ENCODE data around the gene SEC63.
"Not testable (repeated sequence)": the region's sequence is repeated elsewhere in the genome, so short reads cannot be mapped to it uniquely, and the experiment has no call there.

SEC63 gene

DNA sequence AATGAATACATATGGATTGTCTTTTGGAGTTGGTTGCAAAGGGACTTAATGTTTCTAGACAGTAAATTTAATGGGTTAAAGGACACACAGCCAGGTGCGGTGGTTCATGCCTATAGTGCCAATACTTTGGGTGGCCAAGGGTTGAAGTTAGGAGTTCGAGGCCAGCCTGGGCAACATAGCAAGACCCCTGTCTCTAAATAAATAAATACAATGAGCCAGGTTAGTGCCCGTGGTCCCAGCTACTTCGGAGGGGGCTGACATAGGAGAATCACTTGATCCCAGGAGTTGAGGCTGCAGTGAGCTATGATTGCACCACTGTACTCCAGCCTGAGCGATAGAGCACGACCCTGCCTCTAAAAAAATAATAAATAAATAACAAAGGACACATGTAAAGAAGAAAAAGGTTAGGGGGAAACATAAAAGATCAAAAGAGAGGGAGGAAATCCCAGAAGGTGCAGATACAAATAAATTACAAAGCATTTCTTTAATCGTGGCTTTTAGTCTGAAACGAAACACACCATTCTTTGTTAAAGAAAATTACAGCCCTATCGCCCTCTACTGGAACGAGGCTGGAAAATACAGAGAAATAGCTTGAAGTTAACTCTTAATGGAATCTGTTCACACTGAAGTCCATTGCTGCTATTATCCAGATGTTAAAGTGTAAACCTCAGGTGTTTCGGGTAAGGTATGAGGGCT, 91.3 kb downstream of the SEC63 start:
- Histone ChIP-seq H3K27me3 (ENCODE audit: control insufficient read depth, insufficient read depth, low read length) (no peaks in the 10 kb centered on the region), H3K4me1 (ENCODE audit: control insufficient read depth, insufficient read depth, low read length) (no peaks in the 10 kb centered on the region), H3K9ac (ENCODE audit: low read length) (no peak overlapping the region), H3K4me3 (ENCODE audit: low read length) (no peak overlapping the region), H3K27ac (ENCODE audit: low read depth, low read length) (no peak overlapping the region), H3K36me3 (ENCODE audit: control insufficient read depth, insufficient read depth, low read length) (peaks cover 3% of the 10 kb centered on the region)

DNA sequence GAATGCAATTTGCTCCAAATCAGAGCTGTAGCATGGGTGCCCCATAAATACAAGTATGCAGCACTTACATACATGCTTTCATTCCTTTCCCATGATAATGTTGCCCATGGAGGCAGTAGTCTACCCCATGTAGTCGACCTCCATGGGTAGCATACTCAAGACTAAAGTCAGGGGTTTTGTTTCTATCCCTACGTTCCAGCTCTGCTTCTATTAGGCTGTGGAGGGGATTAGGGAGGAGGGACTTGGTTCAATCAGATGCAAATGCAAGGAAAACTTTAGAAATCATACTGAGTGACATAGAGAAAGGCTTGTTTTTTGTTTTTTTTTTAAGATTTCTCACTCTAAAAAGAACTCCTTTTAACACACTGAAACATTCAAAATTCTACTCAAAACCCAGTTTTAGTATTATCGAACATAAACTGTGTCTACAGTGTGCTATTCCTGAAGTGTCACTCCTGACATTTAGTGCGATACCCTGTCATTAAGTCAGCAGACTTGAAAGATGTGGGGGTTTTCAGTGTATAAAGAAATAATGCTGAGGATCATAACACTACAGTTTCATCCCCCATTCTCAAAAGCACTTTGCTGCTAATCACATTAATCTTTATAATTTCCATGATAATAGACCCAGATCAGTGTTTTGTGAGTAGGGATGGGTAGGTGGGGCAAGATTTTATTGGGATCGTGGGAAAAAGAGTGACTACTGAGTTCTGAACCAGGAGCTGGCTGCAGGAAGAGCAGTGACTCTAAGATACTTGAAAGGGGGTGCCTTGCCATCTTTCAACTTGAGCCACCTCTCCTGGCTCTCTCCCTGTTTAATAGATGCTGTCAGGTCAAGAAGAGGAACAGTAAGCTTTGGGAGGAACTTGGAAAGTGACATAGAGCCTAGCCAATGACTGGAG, 93.5 kb downstream of the SEC63 start:
- Histone ChIP-seq H3K27ac (ENCODE audit: low read depth, low read length) (no peak overlapping the region), H3K4me1 (ENCODE audit: control insufficient read depth, insufficient read depth, low read length) (no peaks in the 10 kb centered on the region), H3K36me3 (ENCODE audit: control insufficient read depth, insufficient read depth, low read length) (no peaks in the 10 kb centered on the region), H3K4me3 (ENCODE audit: low read length) (no peak overlapping the region), H3K9ac (ENCODE audit: low read length) (no peak overlapping the region), H3K27me3 (ENCODE audit: control insufficient read depth, insufficient read depth, low read length) (no peaks in the 10 kb centered on the region)

DNA sequence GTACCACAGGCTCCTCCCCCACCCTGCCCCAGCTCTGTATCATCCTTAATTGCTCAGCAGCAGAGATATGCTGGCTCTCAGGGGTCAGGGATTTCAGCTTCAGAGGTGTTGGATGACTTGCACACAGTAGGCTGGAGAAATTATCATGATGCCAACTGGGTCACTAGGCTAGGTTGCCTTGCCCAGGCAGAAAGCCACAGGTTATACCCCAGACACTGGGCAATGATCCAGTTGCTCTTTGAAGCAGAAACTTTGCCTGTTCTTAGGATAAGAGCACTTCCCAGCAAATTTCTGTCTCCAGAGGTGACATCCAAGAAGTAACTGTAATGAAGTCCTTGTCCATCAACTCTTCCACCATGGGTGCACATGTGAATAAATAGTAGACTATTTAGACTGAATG, 95.6 kb downstream of the SEC63 start:
- Histone ChIP-seq H3K27me3 (ENCODE audit: control insufficient read depth, insufficient read depth, low read length) (no peaks in the 10 kb centered on the region), H3K36me3 (ENCODE audit: control insufficient read depth, insufficient read depth, low read length) (no peaks in the 10 kb centered on the region), H3K27ac (ENCODE audit: low read depth, low read length) (no peak overlapping the region), H3K4me1 (ENCODE audit: control insufficient read depth, insufficient read depth, low read length) (no peaks in the 10 kb centered on the region), H3K9ac (ENCODE audit: low read length) (no peak overlapping the region), H3K4me3 (ENCODE audit: low read length) (no peak overlapping the region)

DNA sequence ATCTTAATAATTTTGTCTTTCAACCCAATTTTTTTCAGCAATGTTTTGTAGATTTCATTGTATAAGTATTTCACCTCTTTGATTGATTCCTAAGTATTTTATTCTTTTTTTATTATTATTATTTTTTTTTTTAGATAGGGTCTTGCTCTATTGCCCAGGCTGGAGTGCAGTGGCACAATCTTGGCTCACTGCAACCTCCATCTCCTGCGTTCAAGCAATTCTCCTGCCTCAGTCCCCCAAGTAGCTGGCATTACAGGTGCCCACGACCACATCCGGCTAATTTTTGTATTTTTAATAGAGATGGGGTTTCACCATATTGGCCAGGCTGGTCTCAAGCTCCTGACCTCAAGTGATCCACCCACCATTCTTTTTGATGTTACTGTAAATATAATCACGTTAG, 97.0 kb downstream of the SEC63 start:
- H3K27me3 ChIP-seq (ENCODE audit: control insufficient read depth, insufficient read depth, low read length); H3K27ac ChIP-seq (ENCODE audit: low read depth, low read length); H3K4me3 ChIP-seq (ENCODE audit: low read length); H3K9ac ChIP-seq (ENCODE audit: low read length); H3K4me1 ChIP-seq (ENCODE audit: control insufficient read depth, insufficient read depth, low read length); H3K36me3 ChIP-seq (ENCODE audit: control insufficient read depth, insufficient read depth, low read length): not testable (repeated sequence)

DNA sequence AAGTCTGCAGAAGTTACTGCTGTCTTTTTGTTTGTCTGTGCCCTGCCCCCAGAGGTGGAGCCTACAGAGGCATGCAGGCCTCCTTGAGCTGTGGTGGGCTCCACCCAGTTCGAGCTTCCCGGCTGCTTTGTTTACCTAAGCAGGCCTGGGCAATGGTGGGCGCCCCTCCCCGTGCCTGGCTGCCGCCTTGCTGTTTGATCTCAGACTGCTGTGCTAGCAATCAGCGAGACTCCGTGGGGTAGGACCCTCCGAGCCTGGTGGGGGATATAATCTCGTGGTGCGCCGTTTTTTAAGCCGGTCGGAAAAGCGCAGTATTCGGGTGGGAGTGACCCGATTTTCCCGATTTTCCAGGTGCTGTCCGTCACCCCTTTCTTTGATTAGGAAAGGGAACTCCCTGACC, 97.9 kb downstream of the SEC63 start:
- not testable (repeated sequence) for H3K36me3 ChIP-seq (ENCODE audit: control insufficient read depth, insufficient read depth, low read length); H3K4me3 ChIP-seq (ENCODE audit: low read length); H3K4me1 ChIP-seq (ENCODE audit: control insufficient read depth, insufficient read depth, low read length); H3K27me3 ChIP-seq (ENCODE audit: control insufficient read depth, insufficient read depth, low read length); H3K27ac ChIP-seq (ENCODE audit: low read depth, low read length); H3K9ac ChIP-seq (ENCODE audit: low read length)

DNA sequence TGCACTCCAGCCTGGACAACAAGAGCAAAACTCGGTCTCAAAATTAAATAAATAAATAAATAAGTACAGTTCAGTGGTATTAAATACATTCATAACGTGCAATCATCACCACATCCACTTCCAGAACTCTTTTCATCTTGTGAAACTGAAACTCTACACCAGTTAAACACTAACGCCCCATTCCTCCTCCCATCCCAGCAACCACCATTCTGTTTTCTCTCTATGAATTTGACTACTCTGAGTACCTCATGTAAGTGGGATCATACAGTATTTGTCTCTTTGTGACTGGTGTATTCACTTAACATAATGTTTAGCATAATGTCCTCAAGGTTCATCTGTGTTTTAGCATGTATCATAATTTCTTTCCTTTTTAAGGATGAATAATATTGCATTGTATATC, 104.8 kb downstream of the SEC63 start:
- Histone ChIP-seq H3K27me3 (ENCODE audit: control insufficient read depth, insufficient read depth, low read length) (no peaks in the 10 kb centered on the region), H3K4me1 (ENCODE audit: control insufficient read depth, insufficient read depth, low read length) (no peaks in the 10 kb centered on the region), H3K27ac (ENCODE audit: low read depth, low read length) (no peak overlapping the region), H3K9ac (ENCODE audit: low read length) (no peak overlapping the region), H3K36me3 (ENCODE audit: control insufficient read depth, insufficient read depth, low read length) (no peaks in the 10 kb centered on the region), H3K4me3 (ENCODE audit: low read length) (no peak overlapping the region)

DNA sequence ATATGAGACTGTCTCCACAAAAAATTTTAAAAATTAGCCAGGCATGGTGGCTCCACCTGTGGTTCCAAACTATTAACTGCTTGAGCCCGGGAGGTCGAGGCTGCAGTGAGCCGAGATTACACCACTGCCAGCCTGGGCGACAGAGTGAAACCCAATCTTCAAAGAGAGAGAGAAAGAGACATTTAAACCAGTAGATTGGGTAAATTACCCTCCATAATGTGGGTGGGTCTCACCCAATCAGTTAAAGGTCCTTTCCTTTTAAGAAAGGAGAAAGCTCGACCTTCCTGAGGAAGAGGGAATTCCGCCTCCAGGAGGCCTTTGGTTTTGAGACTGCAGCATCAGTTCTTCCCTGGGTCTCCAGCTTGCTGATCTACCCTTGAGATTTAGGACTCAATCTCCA, 108.7 kb downstream of the SEC63 start:
- H3K9ac ChIP-seq (ENCODE audit: low read length): no peak overlapping the region
- H3K36me3 ChIP-seq (ENCODE audit: control insufficient read depth, insufficient read depth, low read length): no peaks in the 10 kb centered on the region
- no peak overlapping the region for H3K4me3 ChIP-seq (ENCODE audit: low read length)
- no peaks in the 10 kb centered on the region for H3K4me1 ChIP-seq (ENCODE audit: control insufficient read depth, insufficient read depth, low read length)
- no peaks in the 10 kb centered on the region for H3K27me3 ChIP-seq (ENCODE audit: control insufficient read depth, insufficient read depth, low read length)
- H3K27ac ChIP-seq (ENCODE audit: low read depth, low read length): no peak overlapping the region

DNA sequence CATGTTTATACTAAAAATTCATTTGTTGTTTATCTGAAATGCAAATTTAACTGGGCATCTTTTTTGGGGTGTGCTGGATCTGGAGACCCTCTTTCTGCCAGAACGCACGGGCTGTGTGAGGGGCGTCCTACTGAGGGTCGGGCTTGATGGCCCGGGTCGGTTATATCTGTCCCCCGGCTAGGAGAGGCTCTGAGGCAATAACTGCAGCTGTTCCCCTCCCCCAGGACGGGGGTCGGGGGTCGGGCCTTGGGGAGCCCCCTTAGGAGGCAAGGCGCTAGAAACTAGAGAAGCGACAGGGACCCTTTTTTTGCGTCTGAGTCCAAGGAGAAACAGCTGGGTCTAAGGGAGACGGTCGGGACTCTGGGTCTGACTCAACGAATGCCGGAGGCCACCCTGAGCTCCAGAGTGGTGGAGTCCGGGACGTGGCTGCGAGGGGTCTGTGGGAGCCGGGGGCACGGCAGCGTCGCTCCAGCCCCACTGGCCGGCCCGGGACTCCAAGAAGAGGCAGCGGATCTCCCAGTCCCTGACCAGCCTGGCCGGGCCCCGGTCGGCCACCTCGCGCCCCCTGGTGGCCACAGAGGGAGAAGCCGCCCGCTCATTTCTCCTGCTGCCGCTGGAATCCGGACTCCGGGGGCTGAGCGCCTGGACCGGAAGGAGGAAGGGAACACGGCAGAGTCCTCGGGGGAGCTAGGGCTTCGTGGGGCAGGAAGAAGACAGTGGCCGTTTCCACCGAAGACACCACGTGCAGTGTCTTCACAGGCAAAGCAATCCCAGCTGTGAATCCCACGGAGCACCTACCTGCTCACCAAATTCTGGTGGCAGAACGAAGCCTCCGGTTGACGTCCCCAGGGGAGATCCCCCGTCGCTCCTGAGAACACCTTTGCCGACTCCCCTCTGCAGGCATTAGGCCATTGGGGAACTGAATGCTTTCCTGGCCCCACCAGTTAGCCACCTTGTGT, 109.9 kb downstream of the SEC63 start:
- H3K9ac ChIP-seq (ENCODE audit: low read length): no peak overlapping the region
- H3K4me1 ChIP-seq (ENCODE audit: control insufficient read depth, insufficient read depth, low read length): no peaks in the 10 kb centered on the region
- H3K27me3 ChIP-seq (ENCODE audit: control insufficient read depth, insufficient read depth, low read length): no peaks in the 10 kb centered on the region
- no peak overlapping the region for H3K27ac ChIP-seq (ENCODE audit: low read depth, low read length)
- H3K36me3 ChIP-seq (ENCODE audit: control insufficient read depth, insufficient read depth, low read length): no peaks in the 10 kb centered on the region
- peak overlapping the region; percentile 64 for H3K4me3 ChIP-seq (ENCODE audit: low read length)

DNA sequence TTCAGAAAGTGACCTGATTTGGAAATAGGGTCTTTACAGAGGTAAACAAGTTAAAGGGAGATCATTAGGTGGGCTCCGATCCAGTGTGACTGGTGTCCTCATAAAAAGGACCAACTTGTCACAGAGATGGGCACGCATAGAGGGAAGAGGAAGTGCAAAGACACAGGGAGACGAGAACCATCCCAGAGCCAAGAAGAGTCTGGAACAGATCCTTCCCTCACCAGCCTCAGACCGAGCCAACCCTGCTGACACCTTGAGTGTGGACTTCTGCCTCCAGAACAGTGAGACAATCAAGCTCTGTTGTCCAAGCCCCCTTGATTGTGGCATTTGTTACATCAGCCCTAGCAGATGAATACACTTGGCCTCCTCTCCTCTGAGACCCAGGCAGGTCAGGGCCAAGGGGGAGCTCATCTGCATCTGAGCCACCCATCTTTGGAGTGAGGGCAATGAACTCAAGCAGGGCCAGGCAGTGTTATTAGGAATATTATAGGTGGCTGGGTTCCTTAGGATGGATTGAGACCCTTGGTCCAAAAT, 111.7 kb downstream of the SEC63 start:
- H3K4me1 ChIP-seq (ENCODE audit: control insufficient read depth, insufficient read depth, low read length): no peaks in the 10 kb centered on the region
- H3K4me3 ChIP-seq (ENCODE audit: low read length): no peak overlapping the region
- no peaks in the 10 kb centered on the region for H3K27me3 ChIP-seq (ENCODE audit: control insufficient read depth, insufficient read depth, low read length)
- H3K36me3 ChIP-seq (ENCODE audit: control insufficient read depth, insufficient read depth, low read length): no peaks in the 10 kb centered on the region
- no peak overlapping the region for H3K27ac ChIP-seq (ENCODE audit: low read depth, low read length)
- no peak overlapping the region for H3K9ac ChIP-seq (ENCODE audit: low read length)

DNA sequence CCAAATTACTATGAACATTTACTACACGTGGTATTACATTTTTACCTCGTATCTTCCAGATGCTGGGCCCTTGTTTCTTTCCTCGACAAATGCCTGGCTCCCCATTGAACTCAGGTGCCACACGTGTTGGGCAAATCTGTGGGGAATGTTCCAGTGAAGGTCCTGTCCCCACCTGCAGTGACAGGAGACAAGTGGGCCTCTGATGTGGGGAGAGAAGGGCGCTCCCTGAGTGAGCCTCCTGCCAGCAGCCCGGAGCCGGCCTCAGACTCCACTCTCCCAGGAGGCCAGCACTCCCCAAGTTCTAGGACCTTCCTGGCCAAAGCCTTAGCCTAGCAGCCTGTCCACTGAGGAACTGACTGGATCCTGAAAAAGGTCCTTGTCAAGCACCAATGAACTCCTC, 112.2 kb downstream of the SEC63 start:
- Histone ChIP-seq H3K9ac (ENCODE audit: low read length) (no peak overlapping the region), H3K36me3 (ENCODE audit: control insufficient read depth, insufficient read depth, low read length) (no peaks in the 10 kb centered on the region), H3K4me3 (ENCODE audit: low read length) (no peak overlapping the region), H3K27ac (ENCODE audit: low read depth, low read length) (no peak overlapping the region), H3K27me3 (ENCODE audit: control insufficient read depth, insufficient read depth, low read length) (no peaks in the 10 kb centered on the region), H3K4me1 (ENCODE audit: control insufficient read depth, insufficient read depth, low read length) (no peaks in the 10 kb centered on the region)

DNA sequence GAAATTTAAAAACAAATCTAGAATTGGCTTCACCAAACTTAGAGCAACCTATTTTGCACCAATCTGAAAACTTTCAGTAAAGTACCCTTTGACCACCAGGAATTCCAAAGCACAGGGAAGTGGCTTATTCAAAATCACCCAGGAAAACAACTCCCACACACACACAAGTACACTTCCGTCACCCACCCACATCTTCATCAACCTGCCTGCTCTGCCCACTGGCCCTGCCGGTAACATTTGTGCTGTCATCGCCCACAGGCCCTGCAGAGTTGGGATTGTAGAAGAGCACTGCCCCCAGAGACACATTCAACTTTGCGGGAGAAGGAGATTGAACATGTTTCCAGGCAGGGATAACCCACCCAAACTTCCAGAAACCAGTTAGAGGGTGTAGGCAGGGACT, 114.6 kb downstream of the SEC63 start:
- H3K4me3 ChIP-seq (ENCODE audit: low read length): no peak overlapping the region
- no peaks in the 10 kb centered on the region for H3K27me3 ChIP-seq (ENCODE audit: control insufficient read depth, insufficient read depth, low read length)
- H3K36me3 ChIP-seq (ENCODE audit: control insufficient read depth, insufficient read depth, low read length): no peaks in the 10 kb centered on the region
- no peak overlapping the region for H3K27ac ChIP-seq (ENCODE audit: low read depth, low read length)
- H3K9ac ChIP-seq (ENCODE audit: low read length): no peak overlapping the region
- H3K4me1 ChIP-seq (ENCODE audit: control insufficient read depth, insufficient read depth, low read length): no peaks in the 10 kb centered on the region

DNA sequence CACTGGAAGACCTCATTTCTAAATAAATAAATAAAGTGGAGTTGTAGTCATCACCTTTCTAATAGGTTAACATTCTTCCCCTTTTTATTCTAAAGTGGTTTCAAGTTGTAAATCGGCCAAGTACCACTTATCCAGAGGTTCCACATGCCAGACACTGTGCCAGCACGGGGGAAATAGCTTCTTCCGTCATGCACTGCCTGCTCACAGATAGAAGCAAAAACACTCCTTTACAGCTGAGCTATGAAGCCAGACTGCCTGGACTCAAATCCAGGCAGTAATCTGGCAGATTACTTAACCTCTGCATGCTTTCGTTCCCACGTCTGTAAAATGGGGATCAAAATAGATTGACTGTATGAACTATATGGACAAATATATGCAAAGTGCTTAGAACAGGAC, 116.7 kb downstream of the SEC63 start:
- no peaks in the 10 kb centered on the region for H3K4me1 ChIP-seq (ENCODE audit: control insufficient read depth, insufficient read depth, low read length)

More for the DNA sequence above, 116.7 kb downstream of the SEC63 start:
- H3K9ac ChIP-seq (ENCODE audit: low read length): no peak overlapping the region
- no peak overlapping the region for H3K27ac ChIP-seq (ENCODE audit: low read depth, low read length)
- H3K36me3 ChIP-seq (ENCODE audit: control insufficient read depth, insufficient read depth, low read length): no peaks in the 10 kb centered on the region
- no peaks in the 10 kb centered on the region for H3K27me3 ChIP-seq (ENCODE audit: control insufficient read depth, insufficient read depth, low read length)
- no peak overlapping the region for H3K4me3 ChIP-seq (ENCODE audit: low read length)

Data from rectal smooth muscle tissue (tissue), 1 donor.